ENCODE measurements around the gene GNA12.

DNA sequence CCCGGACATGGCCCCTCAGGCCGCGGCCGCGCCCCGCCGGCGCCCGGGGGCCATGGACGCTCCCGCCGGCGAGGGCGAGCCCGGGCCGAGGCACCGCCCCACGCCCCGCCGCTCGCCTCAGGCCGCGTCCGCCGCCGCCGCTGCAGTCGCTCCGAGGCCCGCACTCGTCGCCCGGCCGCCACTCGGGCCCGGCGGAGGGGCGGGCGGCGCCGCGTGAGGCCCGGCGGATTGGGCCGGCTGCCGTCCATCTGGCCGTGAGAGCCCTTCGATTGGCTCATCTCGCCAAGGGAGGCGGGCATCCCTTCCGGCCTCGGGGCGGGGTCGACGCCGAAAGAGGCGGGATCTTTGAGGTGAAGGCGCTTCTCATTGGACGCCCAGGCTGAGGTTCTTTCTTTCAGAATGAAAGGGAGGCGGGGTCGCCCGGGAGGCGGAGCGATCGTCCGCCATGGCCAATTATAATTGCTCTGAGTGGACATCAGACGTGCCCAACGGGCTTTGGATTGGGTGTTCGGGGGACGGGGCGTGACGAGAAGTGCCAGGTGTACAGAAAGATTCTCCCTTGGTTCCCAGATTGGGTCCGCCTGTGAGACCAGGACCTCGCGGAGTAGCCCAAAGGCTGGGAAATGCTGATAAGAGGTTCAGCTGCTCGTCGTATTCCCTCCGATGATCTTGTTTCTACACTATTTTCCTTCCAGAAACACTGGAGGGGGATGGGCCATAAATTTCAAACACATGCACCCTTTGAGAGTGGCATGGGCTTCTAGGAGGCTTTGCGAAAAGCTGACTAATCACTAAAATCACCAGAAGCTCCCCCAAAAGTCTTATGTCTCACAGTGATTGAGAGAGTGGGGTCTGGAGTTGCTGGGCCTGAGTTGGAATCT lies at the start of gene GNA12:
- no peak for TF ChIP-seq CTCF (IDR thresholded peaks at IDR 0.05; ENCODE audit: insufficient read depth, low read length)
- no peak for TF ChIP-seq POLR2AphosphoS5 (IDR thresholded peaks at IDR 0.05; ENCODE audit: low read depth)
- TF ChIP-seq REST (IDR thresholded peaks at IDR 0.05; ENCODE audit: insufficient replicate concordance, low read depth), result no peak
- TF ChIP-seq SPI1 (IDR thresholded peaks at IDR 0.05; ENCODE audit: borderline replicate concordance, low read depth), result peak; percentile 6; the same call in 1 of the 2 replicates
- TF ChIP-seq GABPA (IDR thresholded peaks at IDR 0.05; ENCODE audit: low read depth), result peak; percentile 38; the same call in 1 of the 2 replicates

All from HL-60 (cell line).